Stimulated activated CD8-positive, alpha-beta memory T cell treated with anti-CD3 and anti-CD28 coated beads, Interleukin-4, amount 100 ng/mL, for 48 hours (primary cell): Measurements from ENCODE around the gene TMED5.
"Not testable (repeated sequence)": the region's sequence is repeated elsewhere in the genome, so short reads cannot be mapped to it uniquely, and the experiment has no call there.

Source experiments
- DNase-seq: peaks from one replicate; pipeline ENCODE4 v3.0.0-alpha.2; 2020

Gene TMED5

GRCh38 chr1:93171549-93172034 lies 8.6 kb downstream of the TMED5 start:
- DNase-seq = no peak

GRCh38 chr1:93170141-93170678 lies 10.0 kb downstream of the TMED5 start:
- not testable (repeated sequence) for DNase-seq

- DNase-seq = no peak
These were observed 13.2 kb downstream of the TMED5 start for GRCh38 chr1:93167006-93167405.

- not testable (repeated sequence) for DNase-seq
These were observed 14.3 kb downstream of the TMED5 start for GRCh38 chr1:93165895-93166294.

GRCh38 chr1:93164816-93165215 lies 15.4 kb downstream of the TMED5 start:
- DNase-seq = no peak

- not testable (repeated sequence) for DNase-seq
These were observed 16.9 kb downstream of the TMED5 start for GRCh38 chr1:93163314-93163713.

- DNase-seq = no peak
These were observed 20.9 kb downstream of the TMED5 start for GRCh38 chr1:93159337-93159736.

- DNase-seq = no peak
These were observed 24.9 kb downstream of the TMED5 start for GRCh38 chr1:93155335-93155734.

- no peak for DNase-seq
These were observed 25.3 kb downstream of the TMED5 start for GRCh38 chr1:93154898-93155297.

GRCh38 chr1:93152835-93153234 lies 27.4 kb downstream of the TMED5 start:
- no peak for DNase-seq

- DNase-seq = no peak
These were observed 28.7 kb downstream of the TMED5 start for GRCh38 chr1:93151474-93151873.

GRCh38 chr1:93150729-93151128 lies 29.5 kb downstream of the TMED5 start:
- DNase-seq = no peak

- DNase-seq = no peak
These were observed 32.2 kb downstream of the TMED5 start for GRCh38 chr1:93148001-93148400.

- DNase-seq = no peak
These were observed 36.4 kb downstream of the TMED5 start for GRCh38 chr1:93143769-93144168.

- no peak for DNase-seq
These were observed 37.1 kb downstream of the TMED5 start for GRCh38 chr1:93143136-93143535.

- no peak for DNase-seq
These were observed 38.1 kb downstream of the TMED5 start for GRCh38 chr1:93142161-93142560.

- DNase-seq = no peak
These were observed 40.1 kb downstream of the TMED5 start for GRCh38 chr1:93140106-93140505.

GRCh38 chr1:93137604-93138292 lies 42.5 kb downstream of the TMED5 start:
- no peak for DNase-seq

GRCh38 chr1:93136445-93136844 lies 43.8 kb downstream of the TMED5 start:
- DNase-seq = no peak

- no peak for DNase-seq
These were observed 47.6 kb downstream of the TMED5 start for GRCh38 chr1:93132638-93133037.

- no peak for DNase-seq
These were observed 50.6 kb downstream of the TMED5 start for GRCh38 chr1:93129507-93130099.

GRCh38 chr1:93124556-93125355 lies 55.5 kb downstream of the TMED5 start:
- DNase-seq = no peak

- DNase-seq = no peak
These were observed 56.9 kb downstream of the TMED5 start for GRCh38 chr1:93123201-93123783.
